GM10847 (cell line): ENCODE measurements around the gene MYO5C.
A peak's percentile ranks its signal among the peaks of the same experiment; 100 is the strongest.

ENCODE experiments used
- POLR2A ChIP-seq: IDR thresholded peaks from 2 replicates; pipeline ENCODE4 v1.6.1; 2011; ENCODE audit not compliant: insufficient read length; ENCODE audit errors: extremely low read depth

Gene MYO5C

DNA sequence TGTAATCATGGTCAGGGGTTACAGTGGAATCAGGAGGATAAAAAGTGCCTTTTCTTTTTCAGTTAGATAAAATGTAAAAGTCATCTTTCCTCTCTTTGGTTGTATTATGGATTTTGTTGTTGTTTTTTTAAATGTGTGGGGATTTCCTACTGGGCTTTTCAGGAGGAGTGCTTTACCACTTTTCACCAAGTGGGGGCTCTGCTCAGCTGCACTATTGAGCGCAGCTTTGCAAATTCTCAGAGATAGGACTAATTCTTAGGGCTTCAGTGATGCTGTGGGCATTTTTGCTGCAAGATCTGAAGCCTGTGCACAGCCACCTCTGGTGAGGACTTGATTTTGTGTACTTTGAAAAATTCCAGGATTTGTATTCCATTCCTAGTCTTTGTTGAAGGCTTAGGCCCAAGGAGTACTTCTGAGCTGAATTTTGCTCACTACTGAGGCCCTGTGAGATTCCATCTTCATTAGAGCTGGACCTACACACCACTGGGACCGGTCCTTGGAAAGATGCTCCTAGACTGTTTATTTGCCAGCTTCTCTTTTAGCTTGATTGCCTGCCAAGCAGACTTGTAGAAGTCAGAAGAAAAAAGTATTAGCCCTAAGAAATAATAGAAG lies 111.9 kb downstream of the MYO5C start:
- no peak for TF ChIP-seq POLR2A

GRCh38 chr15:52181938-52182780 lies 113.4 kb downstream of the MYO5C start:
- no peak for TF ChIP-seq POLR2A

GRCh38 chr15:52180851-52181450 lies 114.7 kb downstream of the MYO5C start:
- TF ChIP-seq POLR2A = no peak

GRCh38 chr15:52180196-52180835 lies 115.3 kb downstream of the MYO5C start:
- no peak for TF ChIP-seq POLR2A

GRCh38 chr15:52179278-52180195 lies 116.1 kb downstream of the MYO5C start:
- peak; percentile 40 for TF ChIP-seq POLR2A

DNA sequence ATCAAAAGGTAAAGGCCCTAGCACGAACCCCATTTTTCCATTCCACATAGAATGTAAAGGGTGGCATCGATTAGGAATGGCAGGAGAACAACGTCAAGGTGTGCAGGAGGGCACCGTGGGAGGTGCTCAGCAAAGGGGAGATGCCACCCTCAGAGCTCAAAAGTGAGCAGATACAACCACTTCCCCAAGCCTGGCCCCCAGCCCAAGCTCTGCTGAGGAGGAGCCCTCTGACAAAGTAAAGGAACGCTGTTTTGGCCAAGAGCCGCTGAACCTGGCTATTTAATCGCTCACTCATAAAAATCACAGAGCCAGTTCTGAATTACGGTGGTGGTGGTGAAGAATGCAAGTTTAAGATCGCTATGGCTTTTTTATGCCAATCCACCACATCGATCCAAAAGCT lies 116.8 kb downstream of the MYO5C start:
- no peak for TF ChIP-seq POLR2A

DNA sequence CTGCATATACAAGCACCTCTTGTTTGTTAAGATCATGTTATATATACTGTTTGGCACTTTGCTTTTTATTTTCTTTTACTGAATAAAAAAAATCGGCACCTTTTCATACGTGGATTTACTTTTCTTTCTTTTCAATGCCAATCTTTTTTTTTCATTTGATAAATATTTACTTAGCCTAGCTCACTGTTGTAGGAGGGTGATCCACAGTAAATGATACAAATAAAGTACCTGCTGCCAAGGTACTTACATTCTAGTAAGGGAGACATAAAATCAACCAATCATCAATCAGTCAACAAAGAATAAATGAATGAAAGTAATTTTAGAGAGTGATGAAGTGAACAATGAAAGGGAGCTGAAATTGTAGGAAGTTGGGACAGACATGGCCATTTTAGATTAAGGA lies 122.7 kb downstream of the MYO5C start:
- no peak for TF ChIP-seq POLR2A

DNA sequence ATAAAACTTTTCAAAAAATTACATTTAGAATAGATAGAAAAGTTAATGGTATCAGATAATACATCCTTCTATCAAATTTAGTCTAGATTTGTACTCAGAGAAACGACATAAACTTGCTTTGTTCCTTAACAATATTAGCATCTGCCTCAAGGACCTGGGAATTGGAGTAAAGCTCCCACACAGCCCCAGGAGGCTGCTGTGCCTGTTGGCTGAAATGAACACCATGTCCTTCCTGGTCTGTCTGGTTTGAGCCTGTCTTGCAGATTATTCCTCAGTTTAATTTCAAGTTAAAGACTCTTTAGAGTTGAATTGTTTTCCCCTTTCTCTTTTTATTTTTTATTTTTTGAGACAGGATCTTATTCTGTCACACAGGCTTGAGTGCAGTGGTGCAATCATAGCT lies 123.8 kb downstream of the MYO5C start:
- TF ChIP-seq POLR2A = no peak

GRCh38 chr15:52171386-52171785 lies 124.2 kb downstream of the MYO5C start:
- no peak for TF ChIP-seq POLR2A

DNA sequence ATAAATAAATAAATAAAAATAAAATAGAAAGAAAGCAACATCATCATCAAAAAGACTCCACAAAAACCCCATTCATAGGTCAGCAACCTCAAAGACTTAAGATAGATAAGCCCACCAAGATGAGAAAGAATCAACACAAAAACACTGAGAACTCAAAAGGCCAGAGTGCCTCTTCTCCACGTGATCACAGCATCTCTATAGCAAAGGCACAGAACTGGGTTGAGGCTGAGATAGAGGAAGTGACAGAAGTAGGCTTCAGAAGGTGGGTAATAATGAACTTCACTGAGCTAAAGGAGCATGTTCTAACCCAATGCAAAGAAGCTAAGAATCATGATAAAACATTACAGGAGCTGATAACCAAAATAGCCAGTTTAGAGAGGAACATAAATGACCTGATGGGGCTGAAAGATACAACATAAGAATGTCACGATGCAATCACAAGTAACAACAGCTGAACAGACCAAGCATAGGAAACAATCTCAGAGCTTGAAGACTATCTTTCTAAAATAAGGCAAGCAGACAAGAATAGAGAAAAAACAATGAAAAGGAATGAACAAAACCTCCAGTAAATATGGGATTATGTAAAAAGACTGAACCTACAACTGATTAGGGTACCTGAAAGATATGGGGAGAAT lies 130.9 kb downstream of the MYO5C start:
- TF ChIP-seq POLR2A = no peak

GRCh38 chr15:52163321-52164190 lies 132.0 kb downstream of the MYO5C start:
- no peak for TF ChIP-seq POLR2A

DNA sequence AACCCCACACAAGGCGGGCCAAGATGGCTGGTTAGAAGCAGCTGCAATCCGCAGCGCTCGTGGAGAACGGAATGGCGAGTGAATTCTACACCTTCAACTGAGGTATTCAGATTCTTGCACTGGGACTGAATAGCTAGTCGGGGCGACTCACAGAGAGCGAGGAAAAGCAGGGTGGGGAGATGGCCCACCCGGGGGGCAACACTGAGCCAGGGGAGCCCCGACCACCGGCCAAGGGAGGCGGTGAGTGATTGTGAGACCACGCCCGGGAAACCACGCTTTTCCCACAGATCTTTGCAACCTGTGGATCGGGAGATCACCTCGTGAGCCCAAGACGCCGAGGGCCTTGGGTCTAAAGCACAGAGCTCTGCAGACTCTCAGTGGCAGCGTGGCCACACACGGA lies 132.7 kb downstream of the MYO5C start:
- TF ChIP-seq POLR2A = no peak

GRCh38 chr15:52162260-52162659 lies 133.3 kb downstream of the MYO5C start:
- no peak for TF ChIP-seq POLR2A
